PC-9 (cell line): Measurements from ENCODE around the gene PCDHB13. TPM values are rescaled to one million over a fixed set of nuclear protein-coding genes. Genes with fewer than 3 reads are reported as not detected.
"Not testable (repeated sequence)": the region's sequence is repeated elsewhere in the genome, so short reads cannot be mapped to it uniquely, and the experiment has no call there.

Experiments used
- BruUV-seq: library from RNA; stranded (reverse); fragments of 400-500 nt; replicated peaks from 2 replicates; lab custom pipeline; 2021; lab: Mats Ljungman, UMichigan
- CTCF ChIA-PET: fragments of 300-600 bp; sonication (Branson Sonifier 250); formaldehyde crosslinking; loops from one replicate; lab custom pipeline; 2022; ENCODE audit warnings: antibody characterized with exemption; lab: Charles Lee
- POLR2A ChIA-PET: fragments of 300-600 bp; sonication (Branson Sonifier 250); formaldehyde crosslinking; loops from one replicate; lab custom pipeline; 2022; ENCODE audit warnings: antibody characterized with exemption; ENCODE audit not compliant: unreplicated experiment; lab: Charles Lee
- DNase-seq, 2 experiments: peaks; one replicate each; pipeline versions ENCODE4 v3.0.0 to v3.0.0-alpha.2; 2015 to 2022; ENCODE audit warnings: mixed read lengths in 1 of 2
- H2AFZ ChIP-seq: fragments of 200-600 bp; sonication (generic); 2 replicates; pipeline ENCODE4 v1.8.1; 2017; ENCODE audit warnings: antibody characterized with exemption
- H3F3A ChIP-seq: fragments of 200-600 bp; sonication (generic); 2 replicates; pipeline ENCODE4 v1.8.1; 2017; ENCODE audit warnings: antibody characterized with exemption, mild to moderate bottlenecking, low read depth; ENCODE audit not compliant: insufficient read depth
- H3K27ac ChIP-seq: fragments of 200-600 bp; sonication (generic); 2 replicates; pipeline ENCODE4 v1.6.1; 2016; ENCODE audit warnings: mixed run types
- H3K27me3 ChIP-seq: fragments of 200-600 bp; sonication (generic); 2 replicates; pipeline ENCODE4 v1.6.1; 2016; ENCODE audit warnings: low read depth, mixed run types; ENCODE audit not compliant: insufficient read depth
- H3K36me3 ChIP-seq: fragments of 200-600 bp; sonication (generic); 2 replicates; pipeline ENCODE4 v1.6.1; 2016; ENCODE audit warnings: low read depth, mixed run types
- H3K4me1 ChIP-seq: fragments of 200-600 bp; sonication (generic); replicated peaks from 2 replicates; pipeline ENCODE4 v1.6.1; 2016; ENCODE audit warnings: mixed run types; ENCODE audit not compliant: insufficient read depth
- H3K4me2 ChIP-seq: fragments of 200-600 bp; sonication (generic); 2 replicates; pipeline ENCODE4 v1.6.1; 2017; ENCODE audit warnings: mixed run types
- H3K4me3 ChIP-seq: fragments of 200-600 bp; sonication (generic); 2 replicates; pipeline ENCODE4 v1.6.1; 2016; ENCODE audit warnings: mixed run types
- H3K79me2 ChIP-seq: fragments of 200-600 bp; sonication (generic); 2 replicates; pipeline ENCODE4 v1.6.1; 2017; ENCODE audit warnings: low read depth, mixed run types
- H3K9me2 ChIP-seq: fragments of 200-600 bp; sonication (generic); 2 replicates; pipeline ENCODE4 v1.8.1; 2017; ENCODE audit warnings: mild to moderate bottlenecking; ENCODE audit not compliant: insufficient read depth
- H3K9me3 ChIP-seq: fragments of 200-600 bp; sonication (generic); 2 replicates; pipeline ENCODE4 v1.8.1; 2016; ENCODE audit warnings: low read depth; ENCODE audit not compliant: insufficient read depth
- H4K20me1 ChIP-seq: fragments of 200-600 bp; sonication (generic); 2 replicates; pipeline ENCODE4 v1.8.1; 2017; ENCODE audit not compliant: insufficient read depth
- EZH2 ChIP-seq: fragments of 200-600 bp; sonication (generic); IDR thresholded peaks from 2 replicates; pipeline ENCODE4 v1.8.0; 2017; ENCODE audit warnings: antibody characterized with exemption, low read depth
- intact Hi-C: fragments of 100-400 bp; cut with micrococcal nuclease; formaldehyde crosslinking; loops from one replicate; pipeline ENCODE4 v1.10.0; 2022; ENCODE audit not compliant: unreplicated experiment
- total RNA-seq: library from RNA; stranded (reverse); gene quantifications from 2 replicates; pipeline ENCODE4 v1.2.3, GENCODE V29; 2021
- TF ChIP-seq, protein P1 (sequence below): fragments of 200-600 bp; sonication (generic); conservative IDR thresholded peaks from 2 replicates; pipeline ENCODE4 v1.6.1; 2017; ENCODE audit warnings: mixed run types, antibody characterized with exemption, mild to moderate bottlenecking, moderate library complexity

PCDHB13 gene
- total RNA-seq, 1 experiment from 2014 or later: not detected

DNA sequence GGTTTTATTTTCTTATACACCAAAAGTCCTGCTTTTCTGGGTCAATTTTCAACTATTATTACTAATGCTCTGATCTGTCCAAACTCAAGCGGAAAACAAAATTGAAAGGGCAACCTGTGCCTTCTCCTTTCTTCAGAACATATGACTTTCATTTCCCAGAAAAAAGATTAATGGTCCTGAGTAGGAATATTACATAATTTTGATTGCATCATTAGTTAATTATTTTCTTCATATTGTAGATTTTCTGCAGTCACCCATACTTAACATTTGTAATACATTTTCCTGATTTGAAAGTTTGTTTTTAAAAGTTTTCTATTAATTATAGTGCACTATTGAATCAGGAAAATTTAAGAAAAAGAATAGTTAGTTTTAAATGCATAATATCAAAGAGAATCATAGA lies 37.8 kb upstream of the PCDHB13 start:
- no peaks in the 10 kb centered on the region for H3K4me1 ChIP-seq
- TF ChIP-seq, protein P1, sequence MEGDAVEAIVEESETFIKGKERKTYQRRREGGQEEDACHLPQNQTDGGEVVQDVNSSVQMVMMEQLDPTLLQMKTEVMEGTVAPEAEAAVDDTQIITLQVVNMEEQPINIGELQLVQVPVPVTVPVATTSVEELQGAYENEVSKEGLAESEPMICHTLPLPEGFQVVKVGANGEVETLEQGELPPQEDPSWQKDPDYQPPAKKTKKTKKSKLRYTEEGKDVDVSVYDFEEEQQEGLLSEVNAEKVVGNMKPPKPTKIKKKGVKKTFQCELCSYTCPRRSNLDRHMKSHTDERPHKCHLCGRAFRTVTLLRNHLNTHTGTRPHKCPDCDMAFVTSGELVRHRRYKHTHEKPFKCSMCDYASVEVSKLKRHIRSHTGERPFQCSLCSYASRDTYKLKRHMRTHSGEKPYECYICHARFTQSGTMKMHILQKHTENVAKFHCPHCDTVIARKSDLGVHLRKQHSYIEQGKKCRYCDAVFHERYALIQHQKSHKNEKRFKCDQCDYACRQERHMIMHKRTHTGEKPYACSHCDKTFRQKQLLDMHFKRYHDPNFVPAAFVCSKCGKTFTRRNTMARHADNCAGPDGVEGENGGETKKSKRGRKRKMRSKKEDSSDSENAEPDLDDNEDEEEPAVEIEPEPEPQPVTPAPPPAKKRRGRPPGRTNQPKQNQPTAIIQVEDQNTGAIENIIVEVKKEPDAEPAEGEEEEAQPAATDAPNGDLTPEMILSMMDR: no peak
- no peak for TF ChIP-seq EZH2
- no peak for DNase-seq
- H3K27me3 ChIP-seq: no peaks in the 10 kb centered on the region
- no TSS peak for BruUV-seq
- no peaks in the 10 kb centered on the region for H3K36me3 ChIP-seq
- ChIA-PET CTCF (no interaction called here), POLR2A (no interaction called here)
- no peak overlapping the region for H3K27ac ChIP-seq
- H2AFZ ChIP-seq: no peak overlapping the region
- no peak overlapping the region for H3K4me2 ChIP-seq
- no peaks in the 10 kb centered on the region for H3K79me2 ChIP-seq
- H3K9me3 ChIP-seq: peaks cover 4% of the 10 kb centered on the region; the same call in 1 of the 2 replicates
- intact Hi-C loops: no loop called here
- H3K9me2 ChIP-seq: no peaks in the 10 kb centered on the region
- H3F3A ChIP-seq: no peaks in the 10 kb centered on the region
- H3K4me3 ChIP-seq: no peak overlapping the region
- H4K20me1 ChIP-seq: no peaks in the 10 kb centered on the region

DNA sequence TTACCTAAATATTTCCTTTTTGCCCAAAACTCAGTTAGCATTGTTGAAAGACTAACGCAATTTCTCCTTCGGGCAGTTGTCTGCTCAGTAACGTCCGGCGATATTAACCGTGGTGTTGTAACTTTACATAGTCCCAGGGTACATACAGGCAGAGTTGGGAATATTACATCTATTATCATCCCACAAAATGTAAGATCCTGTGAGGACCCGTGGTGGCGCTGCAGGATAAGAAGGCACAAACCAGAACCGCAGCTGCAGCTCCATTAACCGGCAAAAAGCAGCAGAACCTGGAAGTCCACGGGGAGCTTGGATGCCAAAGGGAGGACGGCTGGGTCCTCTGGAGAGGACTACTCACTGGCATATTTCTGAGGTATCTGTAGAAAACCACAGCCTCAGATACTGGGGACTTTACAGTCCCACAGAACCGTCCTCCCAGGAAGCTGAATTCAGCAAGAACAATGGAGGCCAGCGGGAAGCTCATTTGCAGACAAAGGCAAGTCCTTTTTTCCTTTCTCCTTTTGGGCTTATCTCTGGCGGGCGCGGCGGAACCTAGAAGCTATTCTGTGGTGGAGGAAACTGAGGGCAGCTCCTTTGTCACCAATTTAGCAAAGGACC lies 36.0 kb upstream of the PCDHB13 start, which contains the start of gene PCDHB8:
Gene PCDHB8 (plus strand): TSS at position 214 of the 615 bp plus-strand sequence. CDS start 245 bp downstream, at position 459.
- H3K4me1 ChIP-seq, H3K4me2 ChIP-seq, H4K20me1 ChIP-seq, H3F3A ChIP-seq, H3K9me2 ChIP-seq, H3K9me3 ChIP-seq, CTCF ChIA-PET, H3K79me2 ChIP-seq, H3K27me3 ChIP-seq, DNase-seq, intact Hi-C loops, H3K36me3 ChIP-seq, H3K4me3 ChIP-seq, H2AFZ ChIP-seq, BruUV-seq, H3K27ac ChIP-seq: not testable (repeated sequence)
- POLR2A ChIA-PET: interaction anchor here (0.7 kb wide), 1 partner anchor 22 kb away, joined by 4 read pairs; no protein-coding TSS in a partner anchor

DNA sequence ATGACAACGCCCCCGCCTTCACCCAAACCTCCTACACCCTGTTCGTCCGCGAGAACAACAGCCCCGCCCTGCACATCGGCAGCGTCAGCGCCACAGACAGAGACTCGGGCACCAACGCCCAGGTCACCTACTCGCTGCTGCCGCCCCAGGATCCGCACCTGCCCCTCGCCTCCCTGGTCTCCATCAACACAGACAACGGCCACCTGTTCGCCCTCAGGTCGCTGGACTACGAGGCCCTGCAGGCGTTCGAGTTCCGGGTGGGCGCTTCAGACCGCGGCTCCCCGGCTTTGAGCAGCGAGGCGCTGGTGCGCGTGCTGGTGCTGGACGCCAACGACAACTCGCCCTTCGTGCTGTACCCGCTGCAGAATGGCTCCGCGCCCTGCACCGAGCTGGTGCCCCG lies 34.3 kb upstream of the PCDHB13 start:
- DNase-seq, H3K79me2 ChIP-seq, H4K20me1 ChIP-seq, H3K36me3 ChIP-seq, H3K4me3 ChIP-seq, H3F3A ChIP-seq, H3K27me3 ChIP-seq, BruUV-seq, H2AFZ ChIP-seq, H3K9me2 ChIP-seq, CTCF ChIA-PET, intact Hi-C loops, H3K4me1 ChIP-seq, H3K4me2 ChIP-seq, H3K9me3 ChIP-seq, H3K27ac ChIP-seq: not testable (repeated sequence)
- POLR2A ChIA-PET: interaction anchor here (0.6 kb wide), 1 partner anchor 72 kb away, joined by 10 read pairs; no protein-coding TSS in a partner anchor

DNA sequence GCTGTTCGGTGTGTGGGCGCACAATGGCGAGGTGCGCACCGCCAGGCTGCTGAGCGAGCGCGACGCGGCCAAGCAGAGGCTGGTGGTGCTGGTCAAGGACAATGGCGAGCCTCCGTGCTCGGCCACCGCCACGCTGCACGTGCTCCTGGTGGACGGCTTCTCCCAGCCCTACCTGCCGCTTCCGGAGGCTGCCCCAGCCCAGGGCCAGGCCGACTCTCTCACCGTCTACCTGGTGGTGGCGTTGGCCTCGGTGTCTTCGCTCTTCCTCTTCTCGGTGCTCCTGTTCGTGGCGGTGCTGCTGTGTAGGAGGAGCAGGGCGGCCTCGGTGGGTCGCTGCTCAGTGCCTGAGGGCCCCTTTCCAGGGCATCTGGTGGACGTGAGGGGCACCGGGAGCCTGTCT lies 33.8 kb upstream of the PCDHB13 start:
- H3K9me2 ChIP-seq, H3K4me3 ChIP-seq, BruUV-seq, H3K4me1 ChIP-seq, H3K79me2 ChIP-seq, H3F3A ChIP-seq, H2AFZ ChIP-seq, H3K36me3 ChIP-seq, H3K27ac ChIP-seq, DNase-seq, H3K4me2 ChIP-seq, H3K27me3 ChIP-seq, H3K9me3 ChIP-seq, CTCF ChIA-PET, H4K20me1 ChIP-seq: not testable (repeated sequence)
- intact Hi-C loops: loop anchor here (10.0 kb wide), 1 partner anchor 95 kb away; no protein-coding TSS in a partner anchor
- POLR2A ChIA-PET: interaction anchor here (0.6 kb wide), 1 partner anchor 72 kb away, joined by 10 read pairs; no protein-coding TSS in a partner anchor
